Neural cell (in vitro differentiated cells): ENCODE results near the gene FCHSD2. TPM values are rescaled to one million over a fixed set of nuclear protein-coding genes. Genes with fewer than 3 reads are reported as not detected.

Source experiments
- H2AFZ ChIP-seq: fragments of 200-600, 300-800 bp; sonication (generic), shearing (Covaris generic); 2 replicates; pipeline ENCODE4 v1.6.0; 2014; ENCODE audit warnings: low read depth, mild to moderate bottlenecking, antibody characterized with exemption, low read length, moderate library complexity
- H3F3A ChIP-seq: fragments of 200-600 bp; shearing (Covaris generic); 2 replicates; pipeline ENCODE4 v1.6.1; 2016; ENCODE audit warnings: mild to moderate bottlenecking, moderate library complexity, mixed read lengths, antibody characterized with exemption, low read length; ENCODE audit not compliant: insufficient read depth, poor library complexity, severe bottlenecking
- H3K27ac ChIP-seq: fragments of 200-600, 300-800 bp; sonication (generic), shearing (Covaris generic); 2 replicates; pipeline ENCODE4 v1.5.1; 2014; ENCODE audit warnings: mild to moderate bottlenecking, low read length, moderate library complexity
- H3K27me3 ChIP-seq: fragments of 300-800, 200-600 bp; sonication (generic), shearing (Covaris generic); 2 replicates; pipeline ENCODE4 v1.6.0; 2014; ENCODE audit warnings: mild to moderate bottlenecking, low read depth, low read length, moderate library complexity; ENCODE audit not compliant: insufficient read depth
- H3K36me3 ChIP-seq: fragments of 300-800, 200-600 bp; sonication (generic), shearing (Covaris generic); 2 replicates; pipeline ENCODE4 v1.5.1; 2014; ENCODE audit warnings: mild to moderate bottlenecking, antibody characterized with exemption, low read length, moderate library complexity; ENCODE audit not compliant: insufficient read depth
- H3K4me2 ChIP-seq: fragments of 300-800, 200-600 bp; sonication (generic), shearing (Covaris generic); 2 replicates; pipeline ENCODE4 v1.6.0; 2014; ENCODE audit warnings: mild to moderate bottlenecking, low read length
- H3K4me3 ChIP-seq: fragments of 300-800, 200-600 bp; sonication (generic), shearing (Covaris generic); 2 replicates; pipeline ENCODE4 v1.5.1; 2014; ENCODE audit warnings: mild to moderate bottlenecking, low read length, moderate library complexity
- H3K79me2 ChIP-seq: fragments of 200-600 bp; shearing (Covaris generic); replicated peaks from 2 replicates; pipeline ENCODE4 v1.6.0; 2014; ENCODE audit warnings: mild to moderate bottlenecking, low read length, moderate library complexity; ENCODE audit not compliant: insufficient read depth
- H3K9ac ChIP-seq: fragments of 300-800, 200-600 bp; sonication (generic), shearing (Covaris generic); 2 replicates; pipeline ENCODE4 v1.6.1; 2016; ENCODE audit warnings: mild to moderate bottlenecking, low read length, mixed read lengths
- H3K9me2 ChIP-seq: fragments of 200-600 bp; shearing (Covaris generic); 2 replicates; pipeline ENCODE4 v1.6.1; 2016; ENCODE audit warnings: mild to moderate bottlenecking, low read length, mixed read lengths; ENCODE audit not compliant: insufficient read depth
- H3K9me3 ChIP-seq: fragments of 200-600, 300-800 bp; sonication (generic), shearing (Covaris generic); 2 replicates; pipeline ENCODE4 v1.6.1; 2016; ENCODE audit warnings: mild to moderate bottlenecking, mixed run types, low read length, moderate library complexity, mixed read lengths
- H4K20me1 ChIP-seq: fragments of 200-600 bp; shearing (Covaris generic); 2 replicates; pipeline ENCODE4 v1.6.1; 2016; ENCODE audit warnings: mild to moderate bottlenecking, mixed run types; ENCODE audit not compliant: insufficient read depth
- EP300 ChIP-seq: fragments of 450-650 bp; conservative IDR thresholded peaks from 2 replicates; pipeline ENCODE4 v1.6.1; 2014; ENCODE audit warnings: antibody characterized with exemption, mild to moderate bottlenecking, moderate library complexity; ENCODE audit not compliant: poor library complexity, severe bottlenecking
- EZH2 ChIP-seq: fragments of 200-600, 300-800 bp; shearing (Covaris generic), sonication (generic); IDR thresholded peaks from 2 replicates; pipeline ENCODE4 v1.6.1; 2014; ENCODE audit warnings: antibody characterized with exemption, low read length, borderline replicate concordance, mild to moderate bottlenecking; ENCODE audit not compliant: insufficient read depth, poor library complexity, severe bottlenecking
- MXI1 ChIP-seq: fragments of 450-650 bp; conservative IDR thresholded peaks from 2 replicates; pipeline ENCODE4 v1.6.1; 2014; ENCODE audit warnings: antibody characterized with exemption, mild to moderate bottlenecking; ENCODE audit not compliant: poor library complexity, severe bottlenecking
- POLR2AphosphoS5 ChIP-seq: IDR thresholded peaks from 2 replicates; pipeline ENCODE4 v1.6.1; 2012
- RAD21 ChIP-seq: fragments of 450-650 bp; conservative IDR thresholded peaks from 2 replicates; pipeline ENCODE4 v1.6.1; 2014; ENCODE audit warnings: antibody characterized with exemption, mild to moderate bottlenecking, moderate library complexity
- SMC3 ChIP-seq: fragments of 450-650 bp; conservative IDR thresholded peaks from 2 replicates; pipeline ENCODE4 v1.6.1; 2014; ENCODE audit warnings: antibody characterized with exemption, mild to moderate bottlenecking, moderate library complexity; ENCODE audit not compliant: poor library complexity
- TAF1 ChIP-seq: IDR thresholded peaks from 2 replicates; pipeline ENCODE4 v1.6.1; 2012; ENCODE audit warnings: low read depth
- polyA plus RNA-seq: library from polyadenylated mRNA; depleted of rRNA; stranded (reverse); fragments of >200 nt; gene quantifications from 2 replicates; pipeline ENCODE4 v1.2.3, GENCODE V29; 2014
- TF ChIP-seq, protein P1 (sequence below): fragments of 450-650 bp; IDR thresholded peaks from 2 replicates; pipeline ENCODE4 v1.5.1; 2014; ENCODE audit warnings: antibody characterized with exemption, mild to moderate bottlenecking, moderate library complexity; ENCODE audit not compliant: poor library complexity, severe bottlenecking
- TF ChIP-seq, protein P2 (sequence below): IDR thresholded peaks from 2 replicates; pipeline ENCODE4 v1.6.1; 2012; ENCODE audit warnings: borderline replicate concordance

The FCHSD2 gene
- polyA plus RNA-seq, 1 donor from 2014 or later = 40.8 TPM

DNA sequence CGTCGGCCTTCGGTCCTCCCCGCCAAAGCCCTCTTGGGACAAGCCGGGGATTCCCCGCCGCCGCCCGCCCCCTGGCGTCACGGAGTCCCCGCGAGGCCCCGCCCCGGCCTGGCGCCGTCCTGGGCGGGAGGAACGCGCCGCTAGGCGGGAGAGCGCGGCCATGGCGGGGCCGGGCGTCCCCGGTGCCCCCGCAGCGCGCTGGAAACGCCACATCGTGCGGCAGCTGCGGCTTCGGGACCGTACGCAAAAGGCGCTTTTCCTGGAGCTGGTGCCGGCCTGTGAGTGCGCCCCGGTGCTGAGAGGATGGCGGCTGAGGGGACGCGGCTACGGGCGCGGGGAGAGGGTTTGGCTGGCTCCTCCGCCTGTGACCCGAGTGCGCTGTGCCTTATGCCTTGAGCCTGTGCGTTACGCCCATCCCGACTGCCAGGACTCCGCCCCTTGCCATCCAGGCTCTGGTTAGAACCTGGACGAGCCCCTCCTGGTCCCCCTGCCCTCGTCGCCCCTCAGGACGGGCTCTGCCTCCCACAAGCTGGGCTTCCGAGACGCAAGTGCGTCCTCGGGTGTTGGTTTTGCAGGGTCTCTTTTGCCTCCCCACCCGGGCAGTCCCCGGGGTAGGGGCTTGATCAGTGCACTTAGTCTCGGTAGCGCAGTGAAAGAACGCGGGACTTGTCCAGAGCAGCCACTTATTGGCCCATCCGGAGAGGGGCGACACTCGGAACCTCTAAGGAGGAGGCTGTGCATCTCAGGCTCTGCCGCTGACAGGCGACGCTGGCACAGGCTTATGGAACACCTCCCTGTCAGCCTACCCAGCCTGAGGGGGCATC lies 327.6 kb downstream of the FCHSD2 start, which contains the start of gene ATG16L2:
ATG16L2 (plus strand) TSS at position 126 of the 824 bp plus-strand sequence; CDS start at position 161, 35 bp downstream.
- peak within 1 kb of the TSS; percentile 96 for H3K4me3 ChIP-seq
- H3K4me2 ChIP-seq = peak within 1 kb of the TSS; percentile 78
- H3K36me3 ChIP-seq = no peaks in the 10 kb centered on the region
- H2AFZ ChIP-seq = peak within 1 kb of the TSS; percentile 80
- no peaks in the 10 kb centered on the region for H3K9me3 ChIP-seq
- H3K27ac ChIP-seq = peak within 1 kb of the TSS; percentile 70
- peak within 1 kb of the TSS; percentile 85 for H3K9ac ChIP-seq
- H4K20me1 ChIP-seq = no peaks in the 10 kb centered on the region
- no peaks in the 10 kb centered on the region for H3K9me2 ChIP-seq
- TF ChIP-seq SMC3 (peak; percentile 45), EP300 (no peak), POLR2AphosphoS5 (peak; percentile 33), EZH2 (no peak), MXI1 (peak; percentile 65), RAD21 (no peak), TAF1 (peak; percentile 34)
- TF ChIP-seq, protein P1, sequence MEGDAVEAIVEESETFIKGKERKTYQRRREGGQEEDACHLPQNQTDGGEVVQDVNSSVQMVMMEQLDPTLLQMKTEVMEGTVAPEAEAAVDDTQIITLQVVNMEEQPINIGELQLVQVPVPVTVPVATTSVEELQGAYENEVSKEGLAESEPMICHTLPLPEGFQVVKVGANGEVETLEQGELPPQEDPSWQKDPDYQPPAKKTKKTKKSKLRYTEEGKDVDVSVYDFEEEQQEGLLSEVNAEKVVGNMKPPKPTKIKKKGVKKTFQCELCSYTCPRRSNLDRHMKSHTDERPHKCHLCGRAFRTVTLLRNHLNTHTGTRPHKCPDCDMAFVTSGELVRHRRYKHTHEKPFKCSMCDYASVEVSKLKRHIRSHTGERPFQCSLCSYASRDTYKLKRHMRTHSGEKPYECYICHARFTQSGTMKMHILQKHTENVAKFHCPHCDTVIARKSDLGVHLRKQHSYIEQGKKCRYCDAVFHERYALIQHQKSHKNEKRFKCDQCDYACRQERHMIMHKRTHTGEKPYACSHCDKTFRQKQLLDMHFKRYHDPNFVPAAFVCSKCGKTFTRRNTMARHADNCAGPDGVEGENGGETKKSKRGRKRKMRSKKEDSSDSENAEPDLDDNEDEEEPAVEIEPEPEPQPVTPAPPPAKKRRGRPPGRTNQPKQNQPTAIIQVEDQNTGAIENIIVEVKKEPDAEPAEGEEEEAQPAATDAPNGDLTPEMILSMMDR = peak; percentile 41
- TF ChIP-seq, protein P2, sequence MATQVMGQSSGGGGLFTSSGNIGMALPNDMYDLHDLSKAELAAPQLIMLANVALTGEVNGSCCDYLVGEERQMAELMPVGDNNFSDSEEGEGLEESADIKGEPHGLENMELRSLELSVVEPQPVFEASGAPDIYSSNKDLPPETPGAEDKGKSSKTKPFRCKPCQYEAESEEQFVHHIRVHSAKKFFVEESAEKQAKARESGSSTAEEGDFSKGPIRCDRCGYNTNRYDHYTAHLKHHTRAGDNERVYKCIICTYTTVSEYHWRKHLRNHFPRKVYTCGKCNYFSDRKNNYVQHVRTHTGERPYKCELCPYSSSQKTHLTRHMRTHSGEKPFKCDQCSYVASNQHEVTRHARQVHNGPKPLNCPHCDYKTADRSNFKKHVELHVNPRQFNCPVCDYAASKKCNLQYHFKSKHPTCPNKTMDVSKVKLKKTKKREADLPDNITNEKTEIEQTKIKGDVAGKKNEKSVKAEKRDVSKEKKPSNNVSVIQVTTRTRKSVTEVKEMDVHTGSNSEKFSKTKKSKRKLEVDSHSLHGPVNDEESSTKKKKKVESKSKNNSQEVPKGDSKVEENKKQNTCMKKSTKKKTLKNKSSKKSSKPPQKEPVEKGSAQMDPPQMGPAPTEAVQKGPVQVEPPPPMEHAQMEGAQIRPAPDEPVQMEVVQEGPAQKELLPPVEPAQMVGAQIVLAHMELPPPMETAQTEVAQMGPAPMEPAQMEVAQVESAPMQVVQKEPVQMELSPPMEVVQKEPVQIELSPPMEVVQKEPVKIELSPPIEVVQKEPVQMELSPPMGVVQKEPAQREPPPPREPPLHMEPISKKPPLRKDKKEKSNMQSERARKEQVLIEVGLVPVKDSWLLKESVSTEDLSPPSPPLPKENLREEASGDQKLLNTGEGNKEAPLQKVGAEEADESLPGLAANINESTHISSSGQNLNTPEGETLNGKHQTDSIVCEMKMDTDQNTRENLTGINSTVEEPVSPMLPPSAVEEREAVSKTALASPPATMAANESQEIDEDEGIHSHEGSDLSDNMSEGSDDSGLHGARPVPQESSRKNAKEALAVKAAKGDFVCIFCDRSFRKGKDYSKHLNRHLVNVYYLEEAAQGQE = peak; percentile 33
- H3F3A ChIP-seq = no peaks in the 10 kb centered on the region
- H3K27me3 ChIP-seq = no peaks in the 10 kb centered on the region
- H3K79me2 ChIP-seq = no peaks in the 10 kb centered on the region

DNA sequence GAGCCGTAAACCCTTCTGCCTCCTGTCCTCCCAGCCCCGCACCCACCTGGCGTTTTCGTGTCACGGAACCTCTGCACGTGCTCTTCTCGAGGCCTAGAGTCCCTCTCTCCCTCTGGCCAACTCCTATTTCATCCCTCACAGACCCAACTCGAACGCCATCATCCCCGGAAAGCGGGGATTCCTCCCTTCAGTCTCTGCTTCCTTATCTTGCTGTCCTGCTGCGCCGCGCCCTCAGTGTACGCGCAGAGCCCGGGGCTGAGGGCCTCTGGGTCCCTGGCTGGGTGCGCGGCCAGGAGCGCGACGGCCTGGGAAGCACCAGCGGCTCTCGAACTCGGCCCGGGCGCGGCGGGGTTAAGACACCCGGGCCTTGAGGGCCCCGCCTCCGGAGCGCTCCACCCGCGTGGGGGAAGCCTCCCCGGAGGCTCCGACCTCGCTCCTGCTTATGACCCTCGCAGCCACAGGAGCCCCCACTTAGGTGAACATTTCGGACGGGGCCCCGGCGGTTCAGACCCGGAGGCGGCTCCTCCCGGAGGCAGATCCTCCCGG lies 328.3 kb downstream of the FCHSD2 start:
- H3K79me2 ChIP-seq = no peaks in the 10 kb centered on the region
- H3K9me2 ChIP-seq = no peaks in the 10 kb centered on the region
- no peaks in the 10 kb centered on the region for H3K27me3 ChIP-seq
- peak overlapping the region; percentile 96 for H3K4me3 ChIP-seq
- no peaks in the 10 kb centered on the region for H3K9me3 ChIP-seq
- no peaks in the 10 kb centered on the region for H3K36me3 ChIP-seq
- H3K27ac ChIP-seq = peak overlapping the region; percentile 70
- peak overlapping the region; percentile 76 for H3K4me2 ChIP-seq
- H2AFZ ChIP-seq = peak overlapping the region; percentile 80
- no peaks in the 10 kb centered on the region for H3F3A ChIP-seq
- H4K20me1 ChIP-seq = no peaks in the 10 kb centered on the region
- peak overlapping the region; percentile 85 for H3K9ac ChIP-seq
- peak; percentile 44 for TF ChIP-seq TAF1
- peak; percentile 67 for TF ChIP-seq EP300
- no peak for TF ChIP-seq POLR2AphosphoS5
